GM18907 (cell line): ENCODE measurements around the gene HSPA4.
"Not testable (repeated sequence)": the region's sequence is repeated elsewhere in the genome, so short reads cannot be mapped to it uniquely, and the experiment has no call there.

ENCODE experiments used
- ATAC-seq: cut with Tn5 transposase; IDR thresholded peaks from one replicate; pipeline ENCODE4 v1.9.1; 2021; ENCODE audit warnings: mild to moderate bottlenecking, moderate library complexity; ENCODE audit not compliant: unreplicated experiment

Gene HSPA4

DNA sequence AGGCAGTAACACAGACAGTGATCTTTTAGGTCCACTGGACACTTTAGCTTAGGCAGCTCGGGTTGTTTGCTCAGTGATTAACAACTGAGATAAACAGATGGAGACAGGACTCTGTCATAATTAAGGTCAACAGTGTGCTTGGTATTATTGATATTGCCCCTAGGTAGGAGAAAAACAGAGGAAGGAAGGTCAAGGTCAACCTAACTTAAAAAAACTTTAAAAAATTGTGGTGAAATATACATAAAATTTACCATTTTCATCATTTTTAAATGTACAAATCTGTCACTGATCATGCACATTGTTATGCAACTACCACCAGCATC lies 2.1 kb upstream of the HSPA4 start:
- no peak for ATAC-seq

DNA sequence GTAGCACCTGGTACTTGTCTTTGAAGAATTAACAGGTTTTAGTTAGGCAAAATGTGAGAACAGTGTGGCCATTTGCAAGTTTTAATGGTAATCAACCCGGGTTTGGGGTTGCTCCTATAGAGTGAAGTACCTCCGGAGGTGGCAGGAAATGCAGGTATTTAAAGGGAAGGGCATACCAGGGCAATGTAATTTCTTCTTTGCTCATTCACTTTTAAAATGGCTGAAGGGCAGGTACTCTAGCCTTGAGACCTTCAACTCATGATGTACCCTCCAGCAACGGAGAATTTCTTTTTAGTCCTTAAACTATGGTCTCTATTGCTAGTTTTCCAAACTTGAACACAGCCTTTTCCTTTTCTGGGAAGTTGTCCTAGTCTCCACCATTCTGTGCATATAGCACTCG lies 1.3 kb upstream of the HSPA4 start:
- ATAC-seq: no peak

DNA sequence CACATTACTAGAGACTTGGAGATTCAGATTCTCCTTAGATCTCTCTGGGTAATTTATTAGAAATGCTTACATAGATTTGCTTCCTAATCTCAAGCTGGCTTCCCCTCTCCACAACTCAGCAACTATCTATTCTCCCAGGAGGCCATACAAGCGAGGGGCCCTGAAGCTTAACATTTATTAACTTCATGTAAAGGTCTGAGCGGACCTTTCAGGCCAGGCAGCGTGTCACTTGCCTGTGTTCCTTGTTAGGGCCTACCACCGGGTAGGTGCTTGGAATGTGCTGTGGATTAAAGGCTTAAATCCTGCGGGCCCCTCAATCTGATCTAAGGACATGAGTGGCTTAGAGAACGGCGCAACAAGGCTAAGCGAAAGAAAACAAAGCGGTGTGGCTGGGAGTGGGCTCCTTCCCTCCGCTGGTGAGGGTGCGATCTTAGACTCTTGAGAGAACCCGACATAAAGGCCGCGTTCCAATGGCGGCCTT lies 712 bp upstream of the HSPA4 start:
- ATAC-seq: peak; percentile 3

DNA sequence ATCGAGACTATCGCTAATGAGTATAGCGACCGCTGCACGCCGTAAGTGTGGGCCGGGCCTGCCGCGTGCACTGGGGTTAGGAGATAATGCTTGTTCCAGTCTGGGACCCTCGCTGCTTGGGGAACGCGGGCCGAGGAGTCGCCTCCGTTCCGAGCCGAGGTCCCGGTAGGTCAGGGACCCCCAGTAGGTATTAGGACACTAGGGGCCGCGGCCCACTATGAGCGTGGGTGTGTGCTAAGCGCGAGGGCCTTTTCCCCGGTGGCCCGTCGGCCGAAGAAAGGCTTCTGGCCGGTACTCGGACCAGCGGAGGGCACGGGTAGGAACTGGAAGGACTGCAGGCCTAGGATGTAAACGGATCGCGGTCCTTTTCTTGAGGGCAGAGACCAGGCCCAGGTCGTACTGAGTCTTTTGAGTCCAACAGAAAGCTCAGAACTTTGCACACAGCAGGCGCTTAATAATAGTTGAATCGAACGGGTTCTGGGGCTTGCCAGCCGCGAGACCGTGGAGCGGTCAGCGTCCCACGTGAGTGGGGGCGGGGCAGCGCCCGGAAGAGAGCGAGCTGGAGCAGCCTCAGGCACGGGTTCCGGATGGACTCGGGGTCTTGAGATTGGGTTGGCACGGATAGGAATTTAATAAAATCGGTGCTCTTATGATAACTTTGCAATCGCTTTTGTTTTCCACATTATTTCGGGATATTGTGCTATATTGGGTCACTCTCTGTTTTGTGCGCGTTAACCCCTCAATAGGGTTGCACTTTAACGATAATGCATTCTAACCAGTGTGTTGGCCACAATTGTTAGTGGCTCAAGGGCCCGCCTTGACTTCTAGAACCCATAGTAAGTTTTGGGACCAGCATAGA lies 733 bp downstream of the HSPA4 start:
- ATAC-seq: peak; percentile 36

DNA sequence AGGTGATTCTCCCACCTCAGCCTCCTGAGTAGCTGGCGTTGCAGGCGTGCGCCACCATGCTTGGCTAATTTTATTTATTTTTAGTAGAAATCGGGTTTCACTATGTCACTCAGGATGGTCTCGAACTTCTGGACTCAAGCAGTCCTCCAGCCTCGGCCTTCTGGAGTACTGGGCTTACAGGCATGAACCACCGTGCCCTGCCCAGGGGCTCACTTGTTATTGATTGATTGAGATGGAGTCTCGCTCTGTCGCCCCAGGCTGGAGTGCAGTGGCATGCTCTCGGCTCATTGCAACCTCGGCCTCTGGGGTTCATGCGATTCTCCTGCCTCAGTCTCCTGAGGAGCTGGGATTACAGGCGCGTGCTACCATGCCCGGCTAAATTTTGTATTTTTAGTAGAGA lies 1.6 kb downstream of the HSPA4 start:
- ATAC-seq: no peak

DNA sequence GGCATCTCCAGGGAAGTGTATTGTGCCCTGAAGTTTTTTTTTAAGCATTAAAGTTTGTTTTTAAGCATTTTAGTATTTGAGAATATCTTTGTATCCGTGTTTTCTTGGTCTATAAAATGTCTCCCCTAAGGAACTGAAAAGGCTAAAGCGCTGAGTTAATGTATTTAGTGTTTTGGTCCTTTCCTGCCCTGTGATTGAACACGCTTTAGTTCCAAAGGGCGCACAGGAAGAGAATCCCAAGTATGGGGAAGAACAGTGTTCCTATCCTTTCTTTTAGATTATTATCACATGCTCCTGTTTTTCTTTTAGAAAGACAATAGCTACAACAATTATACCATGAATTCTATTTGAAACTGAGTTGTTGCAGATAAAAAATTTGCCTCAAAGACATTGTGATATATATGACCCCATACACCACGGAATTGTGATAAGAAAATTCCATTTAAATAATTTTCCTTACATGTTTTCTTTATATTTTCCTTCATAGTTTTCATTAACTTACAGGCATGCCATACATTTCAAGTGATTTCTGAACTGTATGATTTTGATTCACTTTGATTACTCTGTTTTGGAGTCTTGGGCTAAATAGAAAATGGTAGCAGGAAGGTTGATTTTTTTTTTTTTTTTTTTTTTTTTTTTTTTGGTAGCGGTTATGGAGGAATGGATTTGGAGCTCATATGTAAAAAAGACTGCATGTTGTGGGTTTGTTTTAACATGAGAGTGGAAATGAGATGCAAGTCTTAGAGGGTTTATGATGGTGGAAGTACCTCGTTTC lies 3.1 kb downstream of the HSPA4 start:
- ATAC-seq: no peak

DNA sequence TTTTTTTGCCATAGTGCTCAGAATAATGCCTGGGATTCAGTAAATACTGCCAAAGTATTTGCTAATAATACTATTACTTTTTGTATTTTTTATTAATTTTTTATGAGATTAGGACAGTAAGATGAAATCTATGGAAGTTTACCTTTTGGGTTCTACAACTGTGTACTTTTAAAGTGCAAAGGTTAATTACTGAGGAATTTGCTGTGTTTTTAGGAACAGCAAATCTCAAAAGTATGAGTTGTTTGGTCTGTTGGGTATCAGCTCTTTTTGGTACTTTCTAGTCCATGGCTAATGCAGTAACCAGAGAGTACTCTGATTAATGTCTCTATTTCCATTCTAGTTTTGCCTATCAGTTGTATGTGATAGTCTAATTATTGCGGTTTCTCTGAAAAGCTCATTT lies 5.1 kb downstream of the HSPA4 start:
- no peak for ATAC-seq

DNA sequence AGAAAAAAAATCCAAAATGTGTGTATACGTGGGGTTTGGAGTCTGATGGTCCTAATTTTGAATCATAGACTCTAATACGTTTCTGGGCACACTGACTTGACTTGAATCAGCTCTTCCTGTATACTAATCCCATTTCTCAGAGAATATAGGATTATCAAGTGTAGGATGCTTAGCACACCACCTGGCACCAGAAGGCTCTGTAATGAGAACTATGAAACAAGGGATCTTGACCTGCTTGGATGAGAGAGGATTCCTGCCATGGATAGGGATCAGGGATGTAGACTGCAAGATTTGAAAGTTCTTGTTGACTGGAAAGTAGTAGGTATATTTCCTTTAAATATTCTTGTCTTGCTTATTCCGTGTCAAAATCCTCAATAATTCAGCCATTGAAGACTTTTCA lies 7.8 kb downstream of the HSPA4 start:
- no peak for ATAC-seq

DNA sequence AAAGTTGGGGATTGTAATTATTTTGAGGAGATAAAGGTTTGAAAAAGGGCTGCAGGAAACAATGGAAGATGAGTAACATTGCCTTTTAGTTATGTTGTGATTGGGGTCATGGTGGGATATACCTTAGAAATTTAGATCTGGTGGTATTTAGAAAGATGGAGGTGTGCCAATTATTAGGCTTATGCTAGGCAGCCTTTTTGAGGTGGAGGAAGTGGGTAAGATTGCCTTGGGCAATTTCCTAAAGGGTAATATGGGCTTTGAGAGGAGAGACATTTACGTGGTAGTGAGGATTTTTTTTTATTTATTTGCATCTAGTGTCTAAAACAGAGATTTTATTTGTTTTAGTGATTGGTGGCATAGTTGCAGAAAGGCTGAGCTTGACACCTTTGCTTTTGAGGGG lies 10.5 kb downstream of the HSPA4 start:
- no peak for ATAC-seq

DNA sequence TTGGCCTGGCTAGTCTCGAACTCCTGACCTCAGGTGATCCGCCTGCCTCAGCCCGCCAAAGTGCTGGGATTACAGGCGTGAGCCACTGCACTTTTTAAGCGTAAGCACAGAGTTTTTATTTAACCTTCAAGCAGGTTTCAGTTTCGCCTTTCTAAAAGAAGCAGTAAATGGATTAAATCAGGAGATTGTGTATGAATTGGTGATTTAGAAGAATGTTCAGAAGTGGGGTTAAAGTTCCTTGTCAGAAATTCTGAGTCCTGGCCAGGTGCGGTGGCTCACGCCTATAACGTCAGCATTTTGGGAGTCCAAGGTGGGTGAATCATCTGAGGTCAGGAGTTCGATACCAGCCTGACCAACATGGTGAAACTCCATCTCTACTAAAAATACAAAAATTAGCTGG lies 12.2 kb downstream of the HSPA4 start:
- ATAC-seq: no peak

DNA sequence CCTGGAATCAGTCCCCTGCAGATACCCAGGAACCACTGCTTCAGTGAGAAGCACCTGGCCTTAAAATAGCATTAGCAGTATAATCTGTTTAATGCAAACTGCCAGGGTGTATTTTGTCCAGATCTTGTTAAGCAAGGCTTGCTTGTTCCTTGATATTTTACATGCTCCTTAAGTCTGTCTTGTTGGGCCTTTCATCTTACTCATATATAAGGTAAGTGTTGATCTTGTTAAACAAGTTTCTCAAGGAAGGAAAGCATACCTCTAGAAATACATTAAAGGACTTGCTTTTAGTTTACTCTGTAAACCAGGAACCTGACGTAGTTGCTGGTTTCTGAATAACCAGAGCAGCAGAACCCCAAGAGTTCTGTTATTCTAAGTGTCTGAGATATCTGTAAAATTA lies 13.7 kb downstream of the HSPA4 start:
- no peak for ATAC-seq

DNA sequence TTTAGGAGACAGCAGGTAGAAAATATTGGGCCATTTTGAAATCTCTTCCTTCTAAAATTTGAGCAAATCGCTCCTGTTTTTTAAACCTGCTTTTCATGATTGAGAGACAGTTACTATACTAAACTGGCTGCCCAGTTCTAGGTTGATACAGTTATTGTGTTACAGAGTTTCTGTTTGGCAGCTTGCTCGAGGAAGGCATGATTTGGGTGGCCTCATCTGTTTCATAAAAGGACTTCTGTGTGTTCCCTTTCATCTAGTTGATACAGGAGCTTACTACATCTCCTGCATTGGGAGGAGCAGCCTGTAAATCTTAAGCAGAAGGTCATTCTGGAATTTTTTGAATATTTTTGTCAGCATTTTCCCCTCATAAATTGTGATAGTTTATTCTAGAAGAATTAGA lies 14.2 kb downstream of the HSPA4 start:
- ATAC-seq: no peak

DNA sequence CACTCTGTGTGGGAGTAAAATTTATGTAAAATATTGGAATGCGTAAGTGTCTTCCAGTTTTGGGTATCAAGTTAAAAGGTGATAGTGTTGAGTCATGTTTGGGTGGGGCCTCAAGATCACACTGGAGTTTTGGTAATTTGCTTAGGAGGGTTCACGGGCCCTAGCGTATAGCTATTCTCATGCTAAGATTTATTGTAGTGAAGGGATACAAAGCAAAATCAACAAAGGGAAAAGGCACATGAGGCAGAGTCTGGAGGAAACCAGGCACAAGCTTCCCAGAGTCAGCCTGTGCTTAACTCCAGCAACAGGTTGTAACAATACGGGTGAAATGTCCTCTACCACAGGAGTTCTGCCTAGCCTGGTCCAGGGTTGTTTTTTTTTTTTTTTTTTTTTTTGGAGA lies 20.2 kb downstream of the HSPA4 start:
- ATAC-seq: no peak

DNA sequence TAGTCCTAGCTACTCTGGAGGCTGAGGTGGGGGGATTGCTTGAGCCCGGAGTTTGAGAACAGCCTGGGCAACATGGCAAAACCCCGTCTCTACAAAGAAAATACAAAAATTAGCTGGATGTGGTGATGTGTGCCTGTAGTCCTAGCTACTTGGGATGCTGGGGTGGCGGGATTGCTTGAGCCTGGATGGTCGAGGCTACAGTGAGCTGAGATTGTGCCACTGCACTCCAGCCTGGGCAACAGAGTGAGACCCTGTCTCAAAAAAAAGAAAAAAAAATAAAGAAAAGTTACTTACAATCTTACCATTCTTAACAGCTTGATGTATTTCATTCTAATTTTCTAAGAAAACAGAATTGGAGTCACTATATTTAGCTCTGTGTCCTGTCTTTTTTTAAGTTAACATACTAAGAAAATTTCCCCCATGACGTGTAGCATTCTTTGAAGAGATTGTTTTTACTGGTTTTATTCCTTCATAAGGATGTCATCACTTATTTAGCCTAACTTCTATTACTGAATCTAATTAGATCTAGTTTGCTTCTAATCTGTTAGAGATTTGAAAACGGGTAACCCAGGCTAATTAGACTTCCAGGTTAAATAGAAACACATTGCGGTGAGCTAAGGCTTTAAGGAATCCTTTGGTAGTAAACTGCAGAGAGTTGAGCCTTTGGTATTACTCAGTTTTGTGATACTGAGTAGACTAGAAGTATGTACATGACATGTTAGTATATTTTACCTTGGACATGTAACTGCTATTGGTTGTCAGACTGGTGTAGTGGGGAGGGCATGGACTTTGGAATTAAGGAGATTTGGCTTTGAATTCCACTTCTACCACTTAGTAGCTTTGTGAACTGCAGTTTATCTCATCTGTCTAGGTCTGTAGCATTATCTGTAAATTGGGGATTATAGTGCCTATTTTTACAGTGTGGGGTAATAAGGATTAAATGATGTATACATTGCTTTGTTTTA lies 24.0 kb downstream of the HSPA4 start:
- no peak for ATAC-seq

DNA sequence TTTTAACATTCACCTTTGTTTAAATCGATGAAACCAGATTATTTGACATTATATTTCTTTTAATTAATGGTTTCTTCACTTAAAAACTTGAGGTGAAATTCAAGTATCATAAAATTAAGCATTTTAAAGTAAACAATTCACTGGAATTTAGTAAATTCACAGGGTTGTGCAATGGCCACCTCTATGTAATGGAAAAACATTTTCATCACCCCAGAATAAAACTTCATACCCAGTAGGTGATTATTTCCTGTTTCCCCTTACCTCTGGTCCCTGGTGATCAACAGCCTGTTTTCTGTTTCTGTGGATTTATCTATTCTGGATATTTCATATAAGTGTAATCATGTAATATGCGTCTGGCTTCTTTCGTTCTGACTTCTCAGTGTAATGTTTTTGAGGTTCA lies 27.2 kb downstream of the HSPA4 start:
- ATAC-seq: no peak

DNA sequence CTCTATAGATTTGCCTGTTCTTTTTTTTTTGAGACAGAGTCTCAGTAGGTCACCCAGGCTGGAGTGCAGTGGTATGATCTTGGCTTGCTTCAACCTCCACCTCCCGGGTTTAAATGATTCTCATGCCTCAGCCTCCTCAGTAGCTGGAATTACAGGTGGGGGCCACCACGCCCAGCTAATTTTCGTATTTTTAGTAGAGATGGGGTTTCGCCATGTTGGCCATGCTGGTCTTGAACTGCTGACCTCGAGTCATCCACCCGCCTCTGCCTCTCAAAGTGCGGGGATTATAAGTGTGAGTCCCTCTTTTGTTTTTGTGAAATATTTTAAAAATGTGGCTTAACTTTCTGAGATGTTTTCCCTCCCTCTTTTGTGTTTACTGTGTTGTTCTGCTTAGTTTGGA lies 29.2 kb downstream of the HSPA4 start:
- ATAC-seq: no peak

DNA sequence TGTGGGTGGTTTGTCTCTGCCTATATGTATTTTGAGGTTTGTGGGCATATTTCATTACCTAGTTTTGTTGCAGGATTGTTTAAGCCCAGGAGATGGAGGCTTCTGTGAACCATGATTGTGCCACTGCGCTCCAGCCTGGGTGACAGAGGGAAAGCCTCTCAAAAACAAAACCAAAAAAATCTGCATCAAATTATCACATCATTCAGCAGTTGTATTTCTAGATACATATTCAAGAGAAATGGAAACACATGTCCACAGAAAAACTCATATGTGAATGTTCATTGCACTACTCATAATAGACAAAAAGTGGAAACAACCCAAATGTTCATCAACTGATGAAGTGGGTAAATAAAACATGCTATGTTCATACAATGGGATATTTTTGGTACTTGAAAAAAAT lies 29.9 kb downstream of the HSPA4 start:
- no peak for ATAC-seq

DNA sequence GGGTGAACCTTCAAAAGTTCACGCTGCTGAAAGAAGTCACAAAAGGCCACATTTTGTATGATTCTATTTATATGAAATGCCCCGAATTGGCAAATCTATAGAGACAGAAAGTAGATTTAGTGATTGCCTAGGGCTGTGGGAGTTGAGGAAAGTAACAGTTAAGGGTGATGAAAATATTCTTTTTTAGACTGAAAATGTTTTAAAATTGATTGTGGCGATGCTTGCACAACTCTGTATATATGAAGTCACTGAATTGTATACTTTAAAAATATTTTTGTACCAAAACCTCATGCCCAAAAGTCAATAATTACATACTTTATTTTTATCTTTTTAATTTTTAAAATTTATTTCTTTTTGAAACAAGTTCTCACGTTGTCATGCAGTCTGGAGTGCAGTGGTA lies 30.3 kb downstream of the HSPA4 start:
- ATAC-seq: no peak

DNA sequence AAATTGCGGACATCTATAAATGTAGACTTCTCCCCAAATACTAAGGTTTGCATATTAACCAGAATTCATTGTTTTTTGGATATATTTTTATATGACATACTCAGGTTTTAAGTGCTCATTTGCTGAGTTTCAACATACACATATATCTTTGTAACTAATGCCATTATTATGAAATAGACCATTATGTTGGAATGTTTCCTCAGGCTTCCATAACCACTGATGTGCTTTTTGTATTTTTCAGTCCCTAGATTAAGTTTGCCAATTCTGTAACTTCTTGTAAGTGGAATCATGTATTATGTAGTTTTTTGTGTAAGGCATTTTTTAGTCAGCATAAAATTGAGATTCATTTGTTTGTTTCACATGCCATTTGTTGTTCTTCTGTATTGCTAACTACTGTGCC lies 32.1 kb downstream of the HSPA4 start:
- no peak for ATAC-seq

DNA sequence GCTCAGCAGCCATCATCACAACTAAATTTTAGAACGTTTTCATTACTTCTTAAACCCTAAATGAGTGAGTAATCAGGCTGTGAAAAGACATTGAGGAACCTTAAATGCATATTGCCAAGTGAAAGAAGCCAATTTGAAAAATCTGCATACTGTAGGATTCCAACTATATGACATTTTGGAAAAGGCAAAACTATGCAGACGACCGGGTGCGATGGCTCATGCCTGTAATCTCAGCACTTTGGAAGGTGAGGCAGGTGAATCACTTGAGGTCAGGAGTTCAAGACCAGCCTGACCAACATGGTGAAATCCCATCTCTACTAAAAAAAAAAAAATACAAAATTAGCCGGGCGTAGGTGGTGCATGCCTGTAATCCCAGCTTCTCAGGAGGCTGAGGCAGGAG lies 33.4 kb downstream of the HSPA4 start:
- ATAC-seq: not testable (repeated sequence)

DNA sequence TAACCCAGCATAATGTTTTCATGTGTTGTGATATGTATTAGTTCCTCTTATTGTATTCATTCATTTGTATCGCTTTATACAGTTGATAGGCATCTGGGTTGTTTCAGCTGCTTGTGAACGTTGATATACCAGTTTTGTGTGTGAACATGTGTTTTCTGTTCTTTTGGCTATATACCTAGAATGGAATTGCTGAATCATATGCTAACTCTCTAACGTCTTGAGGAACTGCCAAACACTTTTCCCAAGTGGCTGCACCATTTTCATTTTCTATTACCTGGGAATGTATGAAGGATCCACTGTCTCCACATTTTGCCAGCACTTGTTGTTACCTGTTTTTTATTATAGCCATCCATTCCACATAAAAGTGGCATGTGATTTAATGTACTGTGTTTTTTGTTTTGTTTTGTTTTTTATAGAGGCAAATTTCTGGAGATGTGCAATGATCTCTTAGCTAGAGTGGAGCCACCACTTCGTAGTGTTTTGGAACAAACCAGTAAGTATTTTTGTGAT lies 34.6 kb downstream of the HSPA4 start:
- ATAC-seq: no peak
